Stimulated activated CD4-positive, alpha-beta T cell treated with anti-CD3 and anti-CD28 coated beads, Interleukin-15, amount 100 ng/mL, for 48 hours (primary cell): ENCODE measurements around the gene ADAMTSL4.

Source experiments
- DNase-seq, 2 donors: peaks; one replicate each; pipeline ENCODE4 v3.0.0-alpha.2; 2020; ENCODE audit warnings: low read depth in 2 of 2

Gene ADAMTSL4

DNA sequence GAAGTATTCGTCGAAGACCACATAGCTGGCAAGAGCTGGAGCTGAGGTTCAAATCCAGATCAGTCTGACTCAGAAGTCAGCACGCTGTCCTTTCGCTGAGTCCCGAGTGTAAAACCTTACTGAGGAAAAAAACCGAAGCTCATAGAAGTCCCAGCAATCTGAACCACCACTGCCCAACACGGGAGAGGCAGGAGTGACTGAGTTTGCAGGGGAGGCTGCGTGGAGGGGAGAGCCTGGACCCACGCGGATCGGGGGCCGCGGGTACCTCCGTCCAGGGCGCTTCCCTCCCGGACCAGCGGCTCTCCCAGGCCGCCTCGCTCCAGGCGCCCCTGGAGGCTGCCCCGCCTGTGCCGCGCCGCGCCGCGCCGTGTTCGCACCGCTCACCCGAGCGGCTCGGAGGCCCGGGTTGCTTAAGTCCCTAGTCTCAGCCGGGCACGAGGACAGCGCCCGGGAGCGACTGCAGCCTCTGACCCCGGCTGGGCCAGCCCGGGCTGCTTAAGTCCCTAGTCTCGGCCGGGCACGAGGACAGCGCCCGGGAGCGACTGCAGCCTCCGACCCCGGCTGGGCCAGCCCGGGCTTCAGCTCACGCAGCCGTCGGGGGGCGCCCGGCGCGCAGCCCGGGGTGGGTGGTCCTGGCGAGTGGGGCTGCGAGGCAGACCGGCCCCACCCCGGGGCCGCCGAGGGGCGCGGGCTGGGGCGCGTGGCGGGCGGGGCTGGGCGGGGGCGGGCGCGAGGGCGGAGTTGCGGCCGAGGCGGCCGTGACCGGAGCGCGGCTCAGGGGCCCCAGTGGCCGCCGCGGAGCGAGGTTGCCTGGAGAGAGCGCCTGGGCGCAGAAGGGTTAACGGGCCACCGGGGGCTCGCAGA lies at the start of gene ADAMTSL4:
ADAMTSL4 (plus strand) TSS at position 777 of the 864 bp plus-strand sequence. CDS start 2,881 bp downstream, outside the sequence.
- DNase-seq, result no peak

GRCh38 chr1:150505431-150505830 lies 43.8 kb upstream of the ADAMTSL4 start:
- DNase-seq, result no peak

GRCh38 chr1:150507912-150508864 lies 41.0 kb upstream of the ADAMTSL4 start, which contains the start of gene ECM1:
Gene ECM1 (plus strand): TSS chr1:150508109. CDS start chr1:150508210, 101 bp downstream.
- no peak for DNase-seq

DNA sequence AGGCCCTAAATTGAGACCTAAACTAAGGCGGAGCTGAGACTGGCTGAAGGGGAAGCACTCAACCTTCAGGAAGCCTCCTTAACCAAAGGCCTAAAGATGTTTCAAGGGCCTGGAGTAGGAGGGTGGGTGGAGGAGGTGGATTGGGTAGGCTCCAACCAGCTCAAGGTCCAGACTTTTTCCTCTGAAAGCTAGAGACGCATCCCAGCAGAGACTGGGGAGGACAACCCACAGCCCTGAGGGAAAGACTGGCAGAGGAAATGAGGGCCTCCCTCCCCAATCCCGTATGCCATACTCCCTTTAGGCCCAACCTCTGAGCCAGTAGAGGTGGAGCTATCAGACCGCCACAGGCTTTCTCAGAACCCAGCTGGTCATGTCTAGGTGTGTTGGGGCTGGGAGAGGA lies 40.2 kb upstream of the ADAMTSL4 start:
- no peak for DNase-seq

GRCh38 chr1:150511551-150511950 lies 37.7 kb upstream of the ADAMTSL4 start:
- no peak for DNase-seq

DNA sequence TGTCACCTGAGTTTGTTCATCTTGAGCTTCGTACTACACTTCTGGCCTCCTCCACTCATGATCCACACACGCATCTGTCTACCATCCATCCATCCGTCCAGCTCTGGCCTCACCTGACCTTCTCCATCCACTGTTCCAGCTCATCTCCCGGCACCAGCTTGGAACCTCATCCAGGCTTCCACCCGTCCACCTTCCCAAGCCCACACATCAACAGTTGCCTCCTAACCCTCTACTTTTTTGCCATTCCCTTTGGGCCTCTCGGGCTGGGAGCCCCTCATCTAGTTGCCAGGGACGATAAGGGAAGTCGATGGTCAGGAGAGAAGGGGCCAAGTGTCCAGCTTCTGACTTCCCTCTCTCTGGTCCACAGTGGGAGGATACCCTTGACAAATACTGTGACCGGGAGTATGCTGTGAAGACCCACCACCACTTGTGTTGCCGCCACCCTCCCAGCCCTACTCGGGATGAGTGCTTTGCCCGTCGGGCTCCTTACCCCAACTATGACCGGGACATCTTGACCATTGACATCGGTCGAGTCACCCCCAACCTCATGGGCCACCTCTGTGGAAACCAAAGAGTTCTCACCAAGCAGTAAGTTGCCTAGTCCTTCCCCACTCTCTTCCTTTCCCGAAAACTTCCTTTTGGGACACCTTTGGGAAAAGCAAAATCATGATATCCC lies 37.1 kb upstream of the ADAMTSL4 start:
- DNase-seq, result no peak

GRCh38 chr1:150512846-150513245 lies 36.4 kb upstream of the ADAMTSL4 start:
- DNase-seq, result no peak

DNA sequence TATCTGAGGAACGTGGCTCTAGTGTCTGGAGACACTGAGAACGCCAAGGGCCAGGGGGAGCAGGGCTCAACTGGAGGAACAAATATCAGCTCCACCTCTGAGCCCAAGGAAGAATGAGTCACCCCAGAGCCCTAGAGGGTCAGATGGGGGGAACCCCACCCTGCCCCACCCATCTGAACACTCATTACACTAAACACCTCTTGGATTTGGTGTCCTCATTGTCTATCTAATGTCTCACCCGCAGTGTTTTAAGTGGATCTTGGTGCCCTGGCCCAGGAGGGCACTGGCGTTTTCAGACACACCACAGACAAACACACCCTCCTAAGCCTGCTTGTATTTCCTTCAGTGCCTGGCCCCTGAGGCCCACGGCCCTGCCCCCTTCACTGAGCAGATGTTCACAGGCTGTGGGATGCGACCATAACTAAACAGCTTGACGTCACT lies 35.8 kb upstream of the ADAMTSL4 start:
- DNase-seq, result no peak

DNA sequence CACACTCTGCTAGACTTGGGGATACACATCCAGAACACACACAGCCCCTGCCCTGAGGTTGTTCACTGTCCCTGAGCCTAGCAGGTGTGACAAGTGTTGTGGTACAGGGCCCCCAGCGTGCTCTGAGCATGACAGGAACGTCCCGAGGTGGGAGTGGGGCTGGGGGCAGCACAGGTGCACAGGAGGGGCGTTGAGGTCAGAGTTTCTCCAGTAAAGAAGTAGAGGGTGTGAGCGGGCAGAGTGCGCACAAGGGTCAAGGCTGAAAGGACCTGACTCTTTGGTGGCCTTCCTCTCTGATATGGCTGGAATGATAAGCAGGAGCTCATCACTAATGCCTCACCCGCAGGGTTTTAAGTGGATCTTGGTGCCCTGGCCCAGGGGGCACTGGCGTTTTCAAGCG lies 34.9 kb upstream of the ADAMTSL4 start:
- no peak for DNase-seq

GRCh38 chr1:150514913-150515327 lies 34.3 kb upstream of the ADAMTSL4 start:
- DNase-seq, result no peak

DNA sequence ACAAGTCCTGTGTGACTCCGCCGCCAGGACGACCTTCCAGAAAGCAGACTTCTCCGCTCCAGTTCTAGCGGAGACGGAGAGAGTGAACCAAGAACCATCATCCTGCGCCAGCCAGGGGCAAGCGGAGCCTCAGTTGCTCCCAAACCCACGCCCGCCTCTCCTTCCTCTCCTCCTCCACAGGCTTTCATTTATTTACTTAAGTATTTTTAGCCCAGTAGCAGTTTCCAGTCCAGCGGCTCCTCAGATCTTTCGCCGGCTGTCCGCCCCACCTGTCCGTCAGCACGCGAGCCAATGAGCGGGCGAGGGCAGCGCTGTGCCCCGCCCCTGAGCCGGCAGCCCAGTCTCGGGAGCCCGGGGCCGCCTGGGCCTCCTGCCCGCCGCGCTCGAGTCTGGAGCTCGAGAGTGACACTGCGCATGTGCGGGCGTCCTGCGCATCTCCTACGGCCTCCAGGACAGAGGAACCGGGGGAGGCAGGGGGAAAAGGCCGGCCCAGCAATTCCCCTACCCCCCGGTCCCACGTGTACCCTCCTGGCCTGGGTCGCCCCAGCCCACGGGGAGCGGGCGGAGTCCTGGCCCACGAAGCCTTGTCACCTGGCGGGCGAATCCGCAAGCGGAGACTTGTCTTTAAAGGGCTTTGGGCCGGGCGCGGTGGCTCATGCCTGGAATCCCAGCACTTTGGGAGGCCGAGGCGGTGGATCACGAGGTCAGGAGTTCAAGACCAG lies 33.7 kb upstream of the ADAMTSL4 start, which contains the start of gene FALEC:
FALEC (plus strand) TSS at position 425 of the 722 bp plus-strand sequence.
- peak; percentile 83 to 87 for DNase-seq

GRCh38 chr1:150516050-150516591 lies 33.1 kb upstream of the ADAMTSL4 start:
- DNase-seq, result no peak

DNA sequence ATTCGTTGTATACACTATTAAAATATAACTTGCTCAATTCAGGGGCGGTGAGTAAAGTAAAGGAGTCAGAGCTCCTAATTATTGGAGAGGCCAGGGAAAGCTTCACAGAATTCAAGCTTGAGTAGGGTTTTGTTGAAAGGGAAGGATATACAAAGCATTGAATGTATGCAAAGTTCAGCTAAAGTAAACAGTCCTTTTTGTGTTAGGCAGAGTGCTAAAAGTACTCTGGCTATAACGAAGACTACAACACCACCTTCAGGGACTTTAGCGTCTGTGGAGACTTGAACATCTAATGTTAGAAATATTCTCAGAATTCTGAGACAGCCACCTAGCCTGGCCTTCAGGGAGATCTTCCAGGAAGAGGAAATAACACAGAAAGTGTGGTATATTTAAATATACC lies 32.6 kb upstream of the ADAMTSL4 start:
- DNase-seq, result no peak

DNA sequence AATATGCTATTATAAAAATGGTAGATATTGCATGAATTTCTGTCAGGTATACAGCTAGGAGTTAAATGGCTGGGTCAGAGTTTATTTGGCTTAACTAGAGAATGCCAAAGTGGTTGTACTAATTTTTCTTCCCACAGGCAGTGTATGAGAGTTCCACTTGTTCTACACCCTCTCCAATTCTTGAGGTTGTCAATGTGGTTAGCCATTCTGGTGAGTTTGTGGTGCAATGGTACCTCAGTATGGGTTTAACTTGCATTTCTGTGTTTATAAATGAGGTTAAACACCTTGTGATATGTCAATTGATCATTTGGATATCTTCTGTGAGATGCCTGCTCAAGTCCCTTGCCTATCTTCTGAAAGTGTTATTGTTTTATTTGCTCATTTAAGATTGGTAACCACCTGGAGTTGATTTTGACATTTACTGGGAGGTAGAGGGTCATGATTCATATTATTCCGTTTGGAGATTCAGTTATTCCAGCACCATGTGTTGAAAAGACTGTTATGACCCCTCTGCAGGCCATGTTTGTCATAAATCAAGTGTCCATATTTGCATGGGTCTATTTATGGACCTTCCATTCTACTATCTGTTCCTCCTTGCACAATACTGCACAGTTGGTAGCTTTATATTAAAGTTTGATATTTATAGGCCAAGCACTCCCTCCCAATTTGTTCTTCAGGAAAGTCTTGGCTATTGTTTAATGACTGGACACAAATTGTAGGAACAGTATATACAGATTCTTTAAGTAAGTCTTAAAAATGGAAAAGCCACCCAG lies 27.8 kb upstream of the ADAMTSL4 start:
- no peak for DNase-seq

GRCh38 chr1:150525348-150525747 lies 23.9 kb upstream of the ADAMTSL4 start:
- DNase-seq, result no peak

DNA sequence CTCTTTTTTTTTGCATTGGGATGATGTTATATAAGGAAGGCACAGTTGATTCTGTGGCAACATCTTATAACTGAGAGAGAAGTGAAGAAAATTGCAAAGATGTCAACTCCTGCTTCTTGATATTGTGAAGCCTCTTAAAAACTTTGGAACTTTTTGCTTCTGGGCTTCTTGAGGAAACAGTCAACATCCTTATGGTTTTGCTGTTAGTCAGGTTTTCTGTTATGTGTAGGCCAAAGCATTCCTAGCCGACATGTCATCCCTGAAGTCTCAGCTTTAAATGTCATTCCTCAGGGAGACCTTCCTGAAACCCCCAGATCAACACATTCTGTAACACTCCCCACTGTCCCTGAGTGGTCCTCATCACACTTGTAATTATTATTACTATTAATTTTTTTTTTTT lies 21.0 kb upstream of the ADAMTSL4 start:
- DNase-seq, result no peak

GRCh38 chr1:150529017-150529416 lies 20.2 kb upstream of the ADAMTSL4 start:
- no peak for DNase-seq

- no peak for DNase-seq
These were observed 18.6 kb upstream of the ADAMTSL4 start for GRCh38 chr1:150530491-150531159.

DNA sequence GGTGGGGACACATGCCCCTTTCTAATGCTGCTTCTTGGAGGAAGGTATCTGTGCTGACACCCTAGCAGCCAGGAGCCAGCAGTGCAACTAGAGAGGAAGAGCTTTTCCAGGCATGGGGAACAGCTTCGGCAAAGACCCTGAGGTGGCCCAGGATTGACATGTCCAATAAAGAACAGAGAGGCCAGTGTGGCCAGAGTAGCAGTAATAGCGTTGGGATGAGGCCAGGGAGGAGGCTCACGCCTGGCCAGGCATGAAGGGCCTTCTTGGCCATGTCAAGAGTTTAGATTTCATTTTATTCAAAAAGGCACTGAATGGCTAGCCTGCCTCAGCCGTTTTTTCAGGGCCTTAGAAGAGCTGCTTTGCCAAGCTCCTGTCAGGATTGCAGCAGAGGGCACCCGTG lies 16.3 kb upstream of the ADAMTSL4 start:
- no peak for DNase-seq
